Keratinocyte (primary cell): ENCODE measurements around the gene FBXO34. TPM values are rescaled to one million over a fixed set of nuclear protein-coding genes. Genes with fewer than 3 reads are reported as not detected.
A peak's percentile ranks its signal among the peaks of the same experiment; 100 is the strongest.

Experiments used
- DNase-seq: peaks from one replicate; pipeline ENCODE4 v3.0.0-alpha.2; 2011; ENCODE audit warnings: low read depth, missing footprints, low spot score
- FAIRE-seq: peaks from 2 replicates; lab custom pipeline; 2011; peaks lifted over from hg19 to GRCh38; lab: Jason Lieb, UNC
- H2AFZ ChIP-seq: 2 replicates; pipeline ENCODE4 v1.6.0; 2012; ENCODE audit warnings: low read length, control low read depth, inconsistent platforms; ENCODE audit not compliant: control insufficient read depth
- H3K27ac ChIP-seq: 2 replicates; pipeline ENCODE4 v1.5.1; 2011; ENCODE audit warnings: low read length; ENCODE audit not compliant: control insufficient read depth, insufficient read depth
- H3K27me3 ChIP-seq: 3 replicates; pipeline ENCODE4 v1.6.0; 2011; ENCODE audit warnings: low read length; ENCODE audit not compliant: control insufficient read depth, insufficient read depth; ENCODE audit errors: extremely low read depth
- H3K36me3 ChIP-seq, 2 experiments: 2 replicates in 1 of 2; 3 replicates in 1 of 2; pipeline ENCODE4 v1.5.1; 2011; ENCODE audit warnings: low read length in 2 of 2, mild to moderate bottlenecking in 1 of 2; ENCODE audit not compliant: control insufficient read depth in 2 of 2, insufficient read depth in 2 of 2; ENCODE audit errors: extremely low read depth in 1 of 2
- H3K4me1 ChIP-seq: 3 replicates; pipeline ENCODE4 v1.5.1; 2011; ENCODE audit warnings: low read length; ENCODE audit not compliant: control insufficient read depth, insufficient read depth; ENCODE audit errors: extremely low read depth
- H3K4me2 ChIP-seq: 3 replicates; pipeline ENCODE4 v1.6.0; 2011; ENCODE audit warnings: low read depth, low read length; ENCODE audit not compliant: control insufficient read depth, insufficient read depth; ENCODE audit errors: extremely low read depth
- H3K4me3 ChIP-seq, 3 experiments: fragments of 200-600 bp in 1 of 3; sonication (generic) in 1 of 3; 2 replicates in 2 of 3; 3 replicates in 1 of 3; pipeline ENCODE4 v1.5.1; 2011 to 2016; ENCODE audit warnings: low read length in 3 of 3, mild to moderate bottlenecking in 3 of 3, control low read depth in 2 of 3, inconsistent platforms in 1 of 3, low read depth in 1 of 3, mixed read lengths in 1 of 3, mixed run types in 1 of 3, moderate library complexity in 1 of 3; ENCODE audit not compliant: control insufficient read depth in 2 of 3, insufficient read depth in 2 of 3; ENCODE audit errors: extremely low read depth in 1 of 3
- H3K79me2 ChIP-seq: 2 replicates; pipeline ENCODE4 v1.6.0; 2012; ENCODE audit warnings: low read length; ENCODE audit not compliant: control insufficient read depth, insufficient read depth
- H3K9ac ChIP-seq: 3 replicates; pipeline ENCODE4 v1.6.0; 2011; ENCODE audit warnings: low read length; ENCODE audit not compliant: control insufficient read depth, insufficient read depth; ENCODE audit errors: extremely low read depth
- H3K9me1 ChIP-seq: 3 replicates; pipeline ENCODE4 v1.6.0; 2011; ENCODE audit warnings: low read length; ENCODE audit not compliant: control insufficient read depth, insufficient read depth; ENCODE audit errors: extremely low read depth
- H3K9me3 ChIP-seq: 2 replicates; pipeline ENCODE4 v1.5.1; 2012; ENCODE audit warnings: low read depth, low read length; ENCODE audit not compliant: control insufficient read depth
- H4K20me1 ChIP-seq: 3 replicates; pipeline ENCODE4 v1.6.0; 2011; ENCODE audit warnings: low read length; ENCODE audit not compliant: control insufficient read depth, insufficient read depth; ENCODE audit errors: extremely low read depth
- CTCF ChIP-seq, 3 experiments: IDR thresholded peaks in 1 of 3; conservative IDR thresholded peaks in 1 of 3; optimal IDR thresholded peaks in 1 of 3; 2 replicates in 2 of 3; 3 replicates in 1 of 3; pipeline versions ENCODE3 to v1.5.1; 2011; ENCODE audit warnings: low read length in 3 of 3, mild to moderate bottlenecking in 3 of 3, moderate library complexity in 2 of 3, control low read depth in 1 of 3, inconsistent platforms in 1 of 3; ENCODE audit not compliant: insufficient read depth in 2 of 3; ENCODE audit errors: extremely low read depth in 1 of 3
- EZH2 ChIP-seq: IDR thresholded peaks from one replicate; pipeline ENCODE4 v1.6.1; 2012; ENCODE audit warnings: inconsistent platforms, mild to moderate bottlenecking, low read length, moderate library complexity
- dilution Hi-C: fragments of 300-500 bp; cut with MboI; formaldehyde crosslinking; loops from one replicate; pipeline ENCODE4 v1.7.0; 2020; ENCODE audit warnings: low sequenced_read_pairs; ENCODE audit not compliant: extremely low pct_ligation_motif_present
- polyA plus RNA-seq, 5 experiments: library from polyadenylated mRNA; depleted of rRNA in 3 of 5; stranded (reverse) in 3 of 5; stranded (forward) in 1 of 5; unstranded in 1 of 5; fragments of >200 nt; gene quantifications; 1 replicate in 1 of 5; 2 replicates in 3 of 5; 3 replicates in 1 of 5; pipeline versions ENCODE4 v1.2.1 to v1.2.3, GENCODE V29; 2011 to 2012; ENCODE audit warnings: missing spikeins in 2 of 5, low read depth in 1 of 5, low replicate concordance in 1 of 5

FBXO34 gene
- polyA plus RNA-seq, 1 donor (not counting 4 experiments of a cell fraction or from before 2014, with no cell fraction given) = 18.0 TPM

GRCh38 chr14:55303125-55303499 lies 31.9 kb downstream of the FBXO34 start:
- FAIRE-seq = no peak
- TF ChIP-seq EZH2 (no peak), CTCF (optimal IDR thresholded peaks at IDR 0.05 in 1 of 3, IDR thresholded peaks at IDR 0.05 in 1 of 3, conservative IDR thresholded peaks at IDR 0.05 in 1 of 3; ENCODE audit: extremely low read depth in 1 of 3, insufficient read depth in 2 of 3, low read length in 3 of 3) (no peak)
- no peaks in the 10 kb centered on the region for H4K20me1 ChIP-seq

GRCh38 chr14:55303691-55304145 lies 32.5 kb downstream of the FBXO34 start:
- dilution Hi-C loops = no loop called here
- Histone ChIP-seq H4K20me1 (no peaks in the 10 kb centered on the region), H3K4me1 (peaks cover 30% of the 10 kb centered on the region), H3K9me1 (no peaks in the 10 kb centered on the region), H2AFZ (peak overlapping the region; percentile 33), H3K27me3 (no peaks in the 10 kb centered on the region), H3K27ac (peak overlapping the region; percentile 51), H3K9ac (peak overlapping the region; percentile 51), H3K4me3 (no peak overlapping the region), H3K4me2 (peak overlapping the region; percentile 57), H3K79me2 (peaks cover 42% of the 10 kb centered on the region), H3K9me3 (no peaks in the 10 kb centered on the region), H3K36me3 (peaks cover 3 to 6% of the 10 kb centered on the region in 2 experiments)
- DNase-seq = no peak
- peak; percentile 74 for FAIRE-seq
- no peak for TF ChIP-seq CTCF (optimal IDR thresholded peaks at IDR 0.05 in 1 of 3, IDR thresholded peaks at IDR 0.05 in 1 of 3, conservative IDR thresholded peaks at IDR 0.05 in 1 of 3; ENCODE audit: extremely low read depth in 1 of 3, insufficient read depth in 2 of 3, low read length in 3 of 3)
- no peak for TF ChIP-seq EZH2

More at GRCh38 chr14:55303125-55303499, 31.9 kb downstream of the FBXO34 start:
- peaks cover 3 to 6% of the 10 kb centered on the region in 2 experiments for H3K36me3 ChIP-seq
- H3K9ac ChIP-seq = peak overlapping the region; percentile 0
- no peaks in the 10 kb centered on the region for H3K27me3 ChIP-seq
- peaks cover 31% of the 10 kb centered on the region for H3K4me1 ChIP-seq
- H2AFZ ChIP-seq = no peak overlapping the region
- no peaks in the 10 kb centered on the region for H3K9me1 ChIP-seq
- H3K27ac ChIP-seq = peak overlapping the region; percentile 51
- peak overlapping the region; percentile 57 for H3K4me2 ChIP-seq
- dilution Hi-C loops = no loop called here
- H3K9me3 ChIP-seq = no peaks in the 10 kb centered on the region
- no peak for DNase-seq
- peaks cover 48% of the 10 kb centered on the region for H3K79me2 ChIP-seq
- peak overlapping the region in 1 of 3 experiments; percentile 1 for H3K4me3 ChIP-seq
